ENCODE data around the gene CETP. TPM values are rescaled to one million over a fixed set of nuclear protein-coding genes. Genes with fewer than 3 reads are reported as not detected.

The CETP gene
- total RNA-seq, 4 donors from 2014 or later = 0.58 to 2.8 TPM; not detected in 2

DNA sequence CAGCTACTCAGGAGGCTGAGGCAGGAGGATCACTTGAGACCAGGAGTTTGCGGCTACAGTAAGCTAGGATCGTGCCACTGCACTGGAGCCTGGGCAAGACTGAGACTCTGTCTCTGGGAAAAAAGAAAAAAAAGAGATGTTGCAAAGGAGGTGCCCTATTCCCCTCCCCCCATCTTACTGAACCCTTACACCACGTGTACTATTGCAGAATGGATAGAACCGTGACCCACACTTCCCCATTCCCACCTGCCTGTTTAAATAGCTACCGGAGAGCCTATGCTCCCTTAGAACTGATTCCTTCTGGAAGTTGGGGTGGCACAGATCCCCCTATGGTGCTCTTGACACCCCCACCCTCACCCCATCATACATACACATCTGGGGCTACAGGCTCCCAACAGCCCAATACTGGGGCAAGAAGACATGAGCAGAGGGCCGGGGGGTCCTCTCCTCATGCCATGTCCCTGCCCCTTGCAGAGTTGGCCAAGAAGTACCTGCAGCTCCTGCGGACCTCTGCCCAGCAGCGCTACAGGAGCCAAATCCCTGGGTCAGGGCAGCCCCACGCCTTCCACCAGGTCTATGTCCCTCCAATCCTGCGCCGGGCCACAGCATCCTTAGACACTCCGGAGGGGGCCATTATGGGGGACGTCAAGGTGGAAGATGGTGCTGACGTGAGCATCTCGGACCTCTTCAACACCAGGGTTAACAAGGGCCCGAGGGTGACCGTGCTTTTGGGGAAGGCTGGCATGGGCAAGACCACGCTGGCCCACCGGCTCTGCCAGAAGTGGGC is 63.3 kb downstream of the CETP start:
- DNase-seq = no peak
- intact Hi-C loops (cut with DNase I; ENCODE audit: low total_unique reads) = no loop called here
- Histone ChIP-seq H3K27ac (no peak overlapping the region), H3K36me3 (no peaks in the 10 kb centered on the region), H3K9me3 (no peaks in the 10 kb centered on the region), H3K4me3 (no peak overlapping the region), H3K4me1 (no peaks in the 10 kb centered on the region), H3K27me3 (no peaks in the 10 kb centered on the region)
- TF ChIP-seq, protein P1, sequence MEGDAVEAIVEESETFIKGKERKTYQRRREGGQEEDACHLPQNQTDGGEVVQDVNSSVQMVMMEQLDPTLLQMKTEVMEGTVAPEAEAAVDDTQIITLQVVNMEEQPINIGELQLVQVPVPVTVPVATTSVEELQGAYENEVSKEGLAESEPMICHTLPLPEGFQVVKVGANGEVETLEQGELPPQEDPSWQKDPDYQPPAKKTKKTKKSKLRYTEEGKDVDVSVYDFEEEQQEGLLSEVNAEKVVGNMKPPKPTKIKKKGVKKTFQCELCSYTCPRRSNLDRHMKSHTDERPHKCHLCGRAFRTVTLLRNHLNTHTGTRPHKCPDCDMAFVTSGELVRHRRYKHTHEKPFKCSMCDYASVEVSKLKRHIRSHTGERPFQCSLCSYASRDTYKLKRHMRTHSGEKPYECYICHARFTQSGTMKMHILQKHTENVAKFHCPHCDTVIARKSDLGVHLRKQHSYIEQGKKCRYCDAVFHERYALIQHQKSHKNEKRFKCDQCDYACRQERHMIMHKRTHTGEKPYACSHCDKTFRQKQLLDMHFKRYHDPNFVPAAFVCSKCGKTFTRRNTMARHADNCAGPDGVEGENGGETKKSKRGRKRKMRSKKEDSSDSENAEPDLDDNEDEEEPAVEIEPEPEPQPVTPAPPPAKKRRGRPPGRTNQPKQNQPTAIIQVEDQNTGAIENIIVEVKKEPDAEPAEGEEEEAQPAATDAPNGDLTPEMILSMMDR (IDR thresholded peaks at IDR 0.05) = no peak
- TF ChIP-seq POLR2A (IDR thresholded peaks at IDR 0.05) = no peak

DNA sequence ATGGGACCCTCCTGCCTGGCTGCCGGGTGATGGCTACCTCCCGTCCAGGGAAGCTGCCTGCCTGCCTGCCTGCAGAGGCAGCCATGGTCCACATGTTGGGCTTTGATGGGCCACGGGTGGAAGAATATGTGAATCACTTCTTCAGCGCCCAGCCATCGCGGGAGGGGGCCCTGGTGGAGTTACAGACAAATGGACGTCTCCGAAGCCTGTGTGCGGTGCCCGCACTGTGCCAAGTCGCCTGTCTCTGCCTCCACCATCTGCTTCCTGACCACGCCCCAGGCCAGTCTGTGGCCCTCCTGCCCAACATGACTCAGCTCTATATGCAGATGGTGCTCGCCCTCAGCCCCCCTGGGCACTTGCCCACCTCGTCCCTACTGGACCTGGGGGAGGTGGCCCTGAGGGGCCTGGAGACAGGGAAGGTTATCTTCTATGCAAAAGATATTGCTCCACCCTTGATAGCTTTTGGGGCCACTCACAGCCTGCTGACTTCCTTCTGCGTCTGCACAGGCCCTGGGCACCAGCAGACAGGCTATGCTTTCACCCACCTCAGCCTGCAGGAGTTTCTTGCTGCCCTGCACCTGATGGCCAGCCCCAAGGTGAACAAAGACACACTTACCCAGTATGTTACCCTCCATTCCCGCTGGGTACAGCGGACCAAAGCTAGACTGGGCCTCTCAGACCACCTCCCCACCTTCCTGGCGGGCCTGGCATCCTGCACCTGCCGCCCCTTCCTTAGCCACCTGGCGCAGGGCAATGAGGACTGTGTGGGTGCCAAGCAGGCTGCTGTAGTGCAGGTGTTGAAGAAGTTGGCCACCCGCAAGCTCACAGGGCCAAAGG is 64.4 kb downstream of the CETP start:
- Histone ChIP-seq H3K4me3 (no peak overlapping the region), H3K36me3 (no peaks in the 10 kb centered on the region), H3K9me3 (no peaks in the 10 kb centered on the region), H3K27me3 (no peaks in the 10 kb centered on the region), H3K27ac (no peak overlapping the region), H3K4me1 (no peaks in the 10 kb centered on the region)
- DNase-seq = no peak
- intact Hi-C loops (cut with DNase I; ENCODE audit: low total_unique reads) = no loop called here
- TF ChIP-seq, protein P1 (IDR thresholded peaks at IDR 0.05) = no peak
- TF ChIP-seq POLR2A (IDR thresholded peaks at IDR 0.05) = no peak

DNA sequence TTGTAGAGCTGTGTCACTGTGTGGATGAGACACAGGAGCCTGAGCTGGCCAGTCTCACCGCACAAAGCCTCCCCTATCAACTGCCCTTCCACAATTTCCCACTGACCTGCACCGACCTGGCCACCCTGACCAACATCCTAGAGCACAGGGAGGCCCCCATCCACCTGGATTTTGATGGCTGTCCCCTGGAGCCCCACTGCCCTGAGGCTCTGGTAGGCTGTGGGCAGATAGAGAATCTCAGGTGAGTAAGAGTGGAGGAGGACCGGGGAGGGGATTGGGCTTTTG is 65.0 kb downstream of the CETP start:
- H3K9me3 ChIP-seq = no peaks in the 10 kb centered on the region
- intact Hi-C loops (cut with DNase I; ENCODE audit: low total_unique reads) = no loop called here
- H3K4me3 ChIP-seq = no peak overlapping the region
- TF ChIP-seq, protein P1 (IDR thresholded peaks at IDR 0.05) = no peak
- no peak for TF ChIP-seq POLR2A (IDR thresholded peaks at IDR 0.05)
- no peak for DNase-seq
- no peaks in the 10 kb centered on the region for H3K4me1 ChIP-seq
- H3K27me3 ChIP-seq = no peaks in the 10 kb centered on the region
- H3K36me3 ChIP-seq = no peaks in the 10 kb centered on the region
- H3K27ac ChIP-seq = no peak overlapping the region

DNA sequence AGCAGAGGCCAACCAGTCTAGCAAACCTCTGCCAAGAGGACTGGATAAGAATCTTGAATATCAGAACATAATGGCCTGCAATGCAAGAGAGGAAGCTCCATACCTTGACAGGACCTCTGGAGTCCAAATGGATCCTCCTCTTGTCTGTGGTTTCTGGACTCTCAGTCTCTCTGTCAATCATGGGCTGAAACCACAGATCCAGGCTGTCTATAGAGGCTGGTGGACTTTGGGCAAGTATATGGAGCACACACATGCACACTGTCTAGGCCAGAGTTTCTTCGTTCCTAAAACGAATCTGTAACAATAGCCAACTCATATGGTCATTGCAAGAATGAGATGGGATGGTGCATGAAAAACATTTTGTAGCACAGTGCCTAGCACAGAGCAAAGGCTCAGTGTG is 65.3 kb downstream of the CETP start:
- Histone ChIP-seq H3K4me3 (no peak overlapping the region), H3K36me3 (no peaks in the 10 kb centered on the region), H3K27me3 (no peaks in the 10 kb centered on the region), H3K9me3 (no peaks in the 10 kb centered on the region), H3K4me1 (no peaks in the 10 kb centered on the region), H3K27ac (no peak overlapping the region)
- intact Hi-C loops (cut with DNase I; ENCODE audit: low total_unique reads) = no loop called here
- TF ChIP-seq POLR2A (IDR thresholded peaks at IDR 0.05) = no peak
- TF ChIP-seq, protein P1 (IDR thresholded peaks at IDR 0.05) = no peak
- DNase-seq = no peak

DNA sequence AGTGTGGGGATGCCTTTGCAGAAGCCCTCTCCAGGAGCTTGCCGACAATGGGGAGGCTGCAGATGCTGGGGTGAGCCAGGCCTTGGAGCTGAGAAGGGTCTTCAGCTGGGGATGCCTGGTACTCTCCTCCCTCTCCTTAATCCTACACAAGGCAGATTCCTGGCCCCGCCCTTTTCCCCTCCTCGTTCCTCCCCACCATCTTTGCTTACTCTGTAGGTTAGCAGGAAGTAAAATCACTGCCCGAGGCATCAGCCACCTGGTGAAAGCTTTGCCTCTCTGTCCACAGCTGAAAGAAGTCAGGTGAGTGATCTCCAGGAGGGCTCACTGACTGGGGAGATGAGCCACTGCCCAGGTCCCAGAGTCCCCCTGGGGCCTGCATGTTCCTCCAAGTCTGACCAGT is 66.3 kb downstream of the CETP start:
- no peak for DNase-seq
- TF ChIP-seq POLR2A (IDR thresholded peaks at IDR 0.05) = no peak
- TF ChIP-seq, protein P1 (IDR thresholded peaks at IDR 0.05) = no peak
- no peak overlapping the region for H3K27ac ChIP-seq
- H3K4me1 ChIP-seq = no peaks in the 10 kb centered on the region
- H3K27me3 ChIP-seq = no peaks in the 10 kb centered on the region
- no peaks in the 10 kb centered on the region for H3K9me3 ChIP-seq
- intact Hi-C loops (cut with DNase I; ENCODE audit: low total_unique reads) = no loop called here
- no peaks in the 10 kb centered on the region for H3K36me3 ChIP-seq
- no peak overlapping the region for H3K4me3 ChIP-seq

All from uterus (tissue), 4 donors.